GM21825 (cell line): ENCODE results near the gene TCERG1L.

Source experiments
- ATAC-seq: cut with Tn5 transposase; IDR thresholded peaks from one replicate; pipeline ENCODE4 v1.9.1; 2021; ENCODE audit warnings: mild to moderate bottlenecking, moderate library complexity; ENCODE audit not compliant: unreplicated experiment

The TCERG1L gene

GRCh38 chr10:131230641-131231322 lies 80.7 kb downstream of the TCERG1L start:
- no peak for ATAC-seq

- no peak for ATAC-seq
These were observed 81.4 kb downstream of the TCERG1L start for GRCh38 chr10:131230166-131230565.

GRCh38 chr10:131227163-131227740 lies 84.3 kb downstream of the TCERG1L start:
- no peak for ATAC-seq

GRCh38 chr10:131226446-131227162 lies 84.9 kb downstream of the TCERG1L start:
- ATAC-seq = no peak

GRCh38 chr10:131224106-131224505 lies 87.4 kb downstream of the TCERG1L start:
- ATAC-seq = no peak

- no peak for ATAC-seq
These were observed 88.1 kb downstream of the TCERG1L start for GRCh38 chr10:131223422-131223821.

- ATAC-seq = no peak
These were observed 88.5 kb downstream of the TCERG1L start for GRCh38 chr10:131222986-131223385.

GRCh38 chr10:131221632-131222277 lies 89.8 kb downstream of the TCERG1L start:
- no peak for ATAC-seq

- ATAC-seq = no peak
These were observed 90.8 kb downstream of the TCERG1L start for GRCh38 chr10:131220601-131221171.

- ATAC-seq = no peak
These were observed 91.5 kb downstream of the TCERG1L start for GRCh38 chr10:131219955-131220489.

GRCh38 chr10:131219584-131219886 lies 92.0 kb downstream of the TCERG1L start:
- ATAC-seq = no peak

GRCh38 chr10:131218811-131219583 lies 92.5 kb downstream of the TCERG1L start:
- ATAC-seq = no peak

- ATAC-seq = no peak
These were observed 94.8 kb downstream of the TCERG1L start for GRCh38 chr10:131216681-131217230.

- ATAC-seq = no peak
These were observed 95.7 kb downstream of the TCERG1L start for GRCh38 chr10:131215776-131216175.

GRCh38 chr10:131214521-131215244 lies 96.8 kb downstream of the TCERG1L start:
- no peak for ATAC-seq

- no peak for ATAC-seq
These were observed 97.6 kb downstream of the TCERG1L start for GRCh38 chr10:131213741-131214505.

GRCh38 chr10:131212763-131213325 lies 98.7 kb downstream of the TCERG1L start:
- no peak for ATAC-seq

GRCh38 chr10:131211965-131212619 lies 99.4 kb downstream of the TCERG1L start:
- no peak for ATAC-seq
